IPS DF 6.9 (cell line): ENCODE results near the gene DAPK2.

ENCODE experiments used
- DNase-seq: peaks from one replicate; pipeline ENCODE4 v3.0.0-alpha.2; 2013; ENCODE audit warnings: low read depth, low spot score
- H3K27ac ChIP-seq: one replicate; pipeline ENCODE4 v1.5.1; 2013; ENCODE audit warnings: low read length, control low read depth
- H3K27me3 ChIP-seq: 2 replicates; pipeline ENCODE4 v1.6.1; 2013; ENCODE audit warnings: mild to moderate bottlenecking, low read length; ENCODE audit not compliant: control insufficient read depth, insufficient read depth
- H3K36me3 ChIP-seq: 2 replicates; pipeline ENCODE4 v1.6.1; 2013; ENCODE audit warnings: low read length; ENCODE audit not compliant: control insufficient read depth, insufficient read depth
- H3K4me1 ChIP-seq: 2 replicates; pipeline ENCODE4 v1.6.1; 2013; ENCODE audit warnings: low read length; ENCODE audit not compliant: control insufficient read depth, insufficient read depth
- H3K4me3 ChIP-seq: 2 replicates; pipeline ENCODE4 v1.5.1; 2013; ENCODE audit warnings: mild to moderate bottlenecking, low read length
- H3K9me3 ChIP-seq: 2 replicates; pipeline ENCODE4 v1.6.1; 2013; ENCODE audit warnings: low read length, inconsistent platforms; ENCODE audit not compliant: control insufficient read depth, insufficient read depth
- WGBS: extraction: QIAGEN DNeasy Blood & Tissue Kit; methylation state at CpG from one replicate; pipeline ENCODE4 v1.1.7; 2013; ENCODE audit warnings: mixed read lengths, missing lambda C conversion rate; ENCODE audit not compliant: insufficient read length, insufficient coverage; 5-methylcytosine and 5-hydroxymethylcytosine counted together

DAPK2 gene

DNA sequence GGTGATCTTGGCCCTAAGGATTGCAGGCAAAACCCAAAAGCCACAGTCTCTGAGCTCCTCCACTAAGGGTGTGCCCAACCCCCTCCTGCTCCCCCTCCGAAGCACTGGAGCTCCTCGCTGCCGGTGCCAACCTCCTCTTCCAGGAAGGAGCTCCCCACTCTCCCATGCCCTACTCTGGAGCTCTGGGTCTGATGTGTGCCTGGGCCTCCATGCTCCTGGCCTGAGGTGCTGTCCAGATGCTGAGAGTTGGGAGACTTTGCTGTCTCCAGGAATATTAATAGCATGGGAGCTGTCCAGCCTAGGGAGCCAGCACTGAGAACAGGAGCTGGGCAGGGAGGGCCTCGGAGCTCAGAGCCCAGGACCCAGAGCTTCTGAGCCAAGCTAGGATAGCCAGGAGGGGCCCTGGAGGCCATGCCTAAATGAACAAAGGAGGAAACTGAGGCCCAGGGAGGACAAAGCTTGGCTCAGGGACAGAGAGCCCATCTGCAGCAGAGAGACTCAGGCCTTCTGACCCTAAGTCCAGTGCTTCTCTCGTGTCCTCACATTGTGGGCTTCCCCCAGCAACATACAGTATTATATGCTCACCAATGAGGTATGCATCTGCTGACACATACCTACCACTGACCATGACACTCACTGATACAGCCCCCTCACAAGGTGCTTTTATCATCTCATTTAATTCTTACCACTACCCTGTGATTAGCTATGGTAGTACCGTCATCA is 175.6 kb downstream of the DAPK2 start:
- no CpG with 5 or more reads among the region's 6 CpGs for WGBS
- peak; percentile 29 for DNase-seq
- no peaks in the 10 kb centered on the region for H3K9me3 ChIP-seq

DNA sequence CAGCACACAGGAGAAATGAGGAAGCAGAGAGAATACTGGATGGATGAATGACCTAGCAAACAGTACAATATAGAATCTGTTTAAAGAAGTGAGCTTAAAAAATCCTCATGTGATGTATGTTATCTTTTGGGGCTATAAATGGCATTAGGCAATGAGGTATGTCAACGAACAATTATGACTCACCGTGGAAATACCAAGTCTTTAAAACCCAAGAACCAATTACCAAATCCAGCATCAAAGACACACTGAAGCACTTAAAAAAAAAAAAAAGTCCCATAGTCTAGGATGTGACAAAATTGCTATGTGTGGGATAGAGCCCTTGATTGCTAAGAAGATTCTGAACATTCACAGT is 176.3 kb downstream of the DAPK2 start:
- Histone ChIP-seq H3K36me3 (no peaks in the 10 kb centered on the region), H3K9me3 (no peaks in the 10 kb centered on the region), H3K4me3 (no peak overlapping the region), H3K27me3 (no peaks in the 10 kb centered on the region), H3K27ac (no peak overlapping the region), H3K4me1 (no peaks in the 10 kb centered on the region)
- no CpG with 5 or more reads among the region's 2 CpGs for WGBS
- no peak for DNase-seq

More for the DNA sequence above, 175.6 kb downstream of the DAPK2 start:
- Histone ChIP-seq H3K27ac (no peak overlapping the region), H3K36me3 (no peaks in the 10 kb centered on the region), H3K4me1 (no peaks in the 10 kb centered on the region), H3K4me3 (no peak overlapping the region), H3K27me3 (no peaks in the 10 kb centered on the region)

DNA sequence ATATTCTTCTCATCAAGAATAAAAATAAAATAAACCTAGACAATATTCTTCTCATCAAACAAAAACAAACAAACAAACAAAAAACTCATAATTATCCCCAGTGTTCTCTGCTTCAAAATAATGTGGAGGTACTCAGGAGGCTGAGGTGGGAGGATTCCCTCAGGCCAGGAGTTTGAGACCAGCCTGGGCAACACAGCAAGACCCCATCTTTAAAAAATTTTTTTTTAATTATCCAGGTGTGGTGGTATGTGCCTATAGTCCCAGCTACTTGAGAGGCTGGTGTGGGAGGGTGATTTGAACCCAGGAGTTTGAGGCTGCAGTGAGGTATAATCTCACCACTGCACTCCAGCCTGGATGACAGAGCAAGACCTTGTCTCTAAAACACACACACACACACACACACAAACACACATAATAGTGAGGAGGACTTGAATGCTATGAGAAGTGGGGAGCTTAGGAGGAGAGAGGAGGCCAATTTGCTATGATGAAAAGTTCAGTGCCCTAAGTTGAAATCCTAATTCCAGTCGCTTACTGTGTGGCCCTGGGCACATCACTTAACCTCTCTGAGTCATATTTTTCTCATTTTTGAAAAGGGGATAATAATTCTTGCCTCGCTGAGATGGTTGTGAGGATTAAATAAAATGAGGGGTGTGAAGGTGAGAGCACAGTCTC is 176.8 kb downstream of the DAPK2 start:
- Histone ChIP-seq H3K9me3 (no peaks in the 10 kb centered on the region), H3K36me3 (no peaks in the 10 kb centered on the region), H3K27me3 (no peaks in the 10 kb centered on the region), H3K27ac (no peak overlapping the region), H3K4me1 (no peaks in the 10 kb centered on the region), H3K4me3 (no peak overlapping the region)
- DNase-seq: no peak
- no CpG with 5 or more reads among the region's 2 CpGs for WGBS

DNA sequence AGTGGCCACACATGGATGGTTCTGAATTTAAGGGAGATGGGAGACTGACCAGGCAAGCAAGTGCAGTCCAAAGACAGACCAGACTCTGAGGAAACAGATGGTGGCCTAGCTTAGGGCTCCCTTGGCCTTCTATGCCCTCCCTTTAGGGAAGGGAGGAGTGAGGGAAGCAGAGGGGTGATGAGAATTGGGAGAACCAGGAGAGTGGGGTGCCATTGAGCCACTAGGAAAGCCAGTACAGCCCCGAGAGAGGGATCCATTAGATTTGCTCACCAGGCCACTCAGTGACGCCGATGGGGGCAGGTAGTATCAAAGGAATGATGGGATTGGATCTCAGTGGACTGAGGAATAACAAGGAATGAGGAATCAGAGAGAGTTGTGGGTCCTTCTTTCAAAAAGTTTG is 182.1 kb downstream of the DAPK2 start:
- Histone ChIP-seq H3K4me3 (no peak overlapping the region), H3K27me3 (no peaks in the 10 kb centered on the region), H3K4me1 (no peaks in the 10 kb centered on the region), H3K9me3 (no peaks in the 10 kb centered on the region), H3K27ac (no peak overlapping the region), H3K36me3 (no peaks in the 10 kb centered on the region)
- DNase-seq: no peak
- WGBS: no CpG with 5 or more reads among the region's 3 CpGs

DNA sequence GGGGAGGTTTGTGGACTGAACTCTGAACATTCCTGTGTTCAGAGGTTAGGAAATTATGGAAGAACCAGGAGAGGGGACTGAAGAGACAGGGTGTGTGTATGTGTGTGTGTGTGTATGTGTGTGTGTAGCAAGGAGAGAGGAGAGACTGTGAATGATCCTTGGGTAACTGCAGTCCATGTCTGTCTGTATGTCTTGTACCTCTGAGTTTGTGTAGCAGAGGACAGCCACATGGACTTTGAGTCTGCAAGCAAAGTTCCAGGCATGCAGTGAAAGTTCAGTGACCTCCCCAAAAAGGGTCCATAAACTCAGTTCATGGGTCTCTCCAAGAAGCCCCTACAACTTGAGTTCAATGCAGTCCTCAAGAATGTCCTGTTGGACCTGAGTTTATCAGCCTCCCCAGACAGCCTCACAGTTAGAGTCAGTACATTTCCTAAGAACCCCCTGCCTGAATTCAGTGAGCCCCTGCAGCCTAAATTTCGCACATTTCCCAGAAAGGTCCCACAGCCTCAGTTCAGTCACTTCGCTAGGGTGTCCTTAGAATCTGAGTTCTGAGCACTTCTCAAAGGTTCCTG is 184.3 kb downstream of the DAPK2 start:
- no peak overlapping the region for H3K4me3 ChIP-seq
- no peaks in the 10 kb centered on the region for H3K36me3 ChIP-seq
- WGBS: no CpG with 5 or more reads among the region's 2 CpGs
- H3K27me3 ChIP-seq: no peaks in the 10 kb centered on the region
- H3K27ac ChIP-seq: no peak overlapping the region
- no peaks in the 10 kb centered on the region for H3K9me3 ChIP-seq
- no peaks in the 10 kb centered on the region for H3K4me1 ChIP-seq
- DNase-seq: no peak

DNA sequence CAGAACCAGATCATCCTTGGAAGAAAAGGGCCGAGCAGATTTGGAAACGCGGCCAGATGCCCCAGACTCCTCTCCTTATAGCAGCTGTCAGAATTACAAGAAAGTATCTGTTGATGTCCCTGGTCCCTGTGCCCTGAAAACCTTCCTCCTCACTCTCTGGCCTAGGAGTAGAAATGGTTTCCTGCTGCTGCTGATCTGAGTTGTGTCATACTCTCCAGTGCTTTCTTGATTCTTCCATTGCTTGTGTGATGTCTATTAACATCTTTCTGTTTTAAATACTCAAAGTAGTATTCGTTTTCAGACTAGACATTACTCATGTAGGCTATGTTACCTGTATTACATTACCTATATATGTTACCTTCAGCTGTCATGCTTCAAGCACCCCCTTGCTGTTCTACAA is 185.7 kb downstream of the DAPK2 start:
- Histone ChIP-seq H3K4me1 (no peaks in the 10 kb centered on the region), H3K27ac (no peak overlapping the region), H3K9me3 (no peaks in the 10 kb centered on the region), H3K4me3 (no peak overlapping the region), H3K36me3 (no peaks in the 10 kb centered on the region), H3K27me3 (no peaks in the 10 kb centered on the region)
- WGBS: no CpG with 5 or more reads among the region's 4 CpGs
- DNase-seq: no peak

DNA sequence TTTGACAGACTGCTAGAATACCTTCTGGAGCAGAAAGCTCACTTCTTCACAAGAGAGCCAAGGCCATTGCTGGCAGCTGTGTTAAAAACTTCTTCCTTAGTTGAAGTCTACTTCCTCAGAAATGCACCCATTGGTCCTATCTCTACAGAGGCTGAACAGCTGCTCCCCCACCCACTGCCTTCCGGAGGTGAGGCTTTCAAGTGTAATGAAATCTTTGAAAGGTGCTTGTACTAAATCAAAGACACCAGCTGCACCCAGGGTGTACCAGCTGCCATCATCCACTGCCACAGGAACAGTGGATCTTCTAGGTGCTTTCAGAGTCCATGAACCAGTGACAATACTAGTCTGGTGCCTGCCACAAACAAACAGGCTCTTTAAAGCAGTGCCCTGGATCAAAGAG is 186.1 kb downstream of the DAPK2 start:
- H3K27ac ChIP-seq: no peak overlapping the region
- WGBS: no CpG with 5 or more reads among the region's 1 CpG
- no peaks in the 10 kb centered on the region for H3K36me3 ChIP-seq
- no peaks in the 10 kb centered on the region for H3K4me1 ChIP-seq
- DNase-seq: no peak
- H3K27me3 ChIP-seq: no peaks in the 10 kb centered on the region
- H3K9me3 ChIP-seq: no peaks in the 10 kb centered on the region
- no peak overlapping the region for H3K4me3 ChIP-seq

DNA sequence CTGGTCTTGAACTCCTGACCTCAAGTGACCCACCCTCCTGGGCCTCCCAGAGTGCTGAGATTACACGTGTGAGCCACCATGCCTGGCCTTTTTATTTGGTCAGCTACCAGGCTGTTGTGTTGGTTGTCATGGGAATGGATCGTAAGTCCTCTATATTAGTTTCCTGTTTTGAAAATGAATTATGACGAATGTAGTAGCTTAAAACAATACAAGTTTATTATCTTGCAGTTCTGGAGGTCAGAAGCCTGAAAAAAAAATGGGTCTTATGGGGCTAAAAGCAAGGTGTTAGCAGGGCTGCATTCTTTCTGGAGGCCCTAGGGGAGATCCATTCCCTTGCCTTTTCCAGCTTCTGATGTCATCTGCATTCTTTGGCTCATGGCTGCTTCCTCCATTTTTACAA is 187.4 kb downstream of the DAPK2 start:
- no CpG with 5 or more reads among the region's 3 CpGs for WGBS
- Histone ChIP-seq H3K4me1 (no peaks in the 10 kb centered on the region), H3K36me3 (no peaks in the 10 kb centered on the region), H3K4me3 (no peak overlapping the region), H3K27me3 (no peaks in the 10 kb centered on the region), H3K9me3 (no peaks in the 10 kb centered on the region), H3K27ac (no peak overlapping the region)
- DNase-seq: no peak

DNA sequence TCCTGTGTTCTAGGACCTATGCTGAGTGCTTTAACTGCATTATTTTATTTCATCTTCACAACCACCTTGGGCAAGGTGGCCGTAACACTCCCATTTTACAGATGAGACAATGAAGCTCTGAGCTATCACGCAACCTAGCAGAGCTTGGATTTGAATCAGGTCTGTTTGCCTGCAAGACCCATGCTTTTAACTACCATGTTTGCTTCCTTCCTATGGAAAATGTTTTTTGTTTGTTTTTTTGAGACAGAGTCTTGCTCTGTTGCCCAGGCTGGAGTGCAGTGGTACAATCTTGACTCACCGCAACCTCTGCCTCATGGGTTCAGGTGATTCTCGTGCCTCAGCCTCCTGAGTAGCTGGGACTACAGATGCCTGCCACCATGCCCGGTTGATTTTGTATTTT is 187.8 kb downstream of the DAPK2 start:
- H3K27me3 ChIP-seq: no peaks in the 10 kb centered on the region
- WGBS: no CpG with 5 or more reads among the region's 5 CpGs
- H3K9me3 ChIP-seq: no peaks in the 10 kb centered on the region
- no peak overlapping the region for H3K27ac ChIP-seq
- H3K4me3 ChIP-seq: no peak overlapping the region
- no peaks in the 10 kb centered on the region for H3K36me3 ChIP-seq
- DNase-seq: no peak
- no peaks in the 10 kb centered on the region for H3K4me1 ChIP-seq

DNA sequence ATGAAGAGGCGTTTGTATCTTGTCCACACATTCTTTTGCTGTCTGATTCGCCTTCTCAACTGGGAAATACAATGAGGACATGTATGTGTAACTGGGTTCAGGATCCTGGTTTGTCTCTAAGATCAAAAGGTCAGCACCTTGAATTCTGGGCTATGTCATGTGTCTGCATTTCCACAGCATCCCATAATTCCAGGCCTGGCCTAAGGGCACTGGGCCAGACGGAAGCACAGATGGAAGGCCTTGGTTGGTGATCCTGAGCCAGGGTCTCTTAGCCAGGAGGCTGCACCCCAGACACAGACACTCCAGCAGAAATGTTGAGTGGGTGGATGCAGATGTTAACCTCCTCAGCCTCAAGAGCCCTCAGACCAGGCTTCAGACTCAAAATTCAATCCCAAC is 188.8 kb downstream of the DAPK2 start:
- Histone ChIP-seq H3K36me3 (no peaks in the 10 kb centered on the region), H3K27me3 (no peaks in the 10 kb centered on the region), H3K4me3 (no peak overlapping the region), H3K9me3 (no peaks in the 10 kb centered on the region), H3K4me1 (no peaks in the 10 kb centered on the region), H3K27ac (no peak overlapping the region)
- no peak for DNase-seq
- WGBS: no CpG with 5 or more reads among the region's 3 CpGs
